ENCODE results near the gene NOTCH1. TPM values are rescaled to one million over a fixed set of nuclear protein-coding genes. Genes with fewer than 3 reads are reported as not detected.

NOTCH1 gene
- total and polyA plus RNA-seq, 2 of the 13 experiments (the other 11 are each of a cell fraction or from before 2014, with no cell fraction given), result 0.09 to 0.35 TPM

DNA sequence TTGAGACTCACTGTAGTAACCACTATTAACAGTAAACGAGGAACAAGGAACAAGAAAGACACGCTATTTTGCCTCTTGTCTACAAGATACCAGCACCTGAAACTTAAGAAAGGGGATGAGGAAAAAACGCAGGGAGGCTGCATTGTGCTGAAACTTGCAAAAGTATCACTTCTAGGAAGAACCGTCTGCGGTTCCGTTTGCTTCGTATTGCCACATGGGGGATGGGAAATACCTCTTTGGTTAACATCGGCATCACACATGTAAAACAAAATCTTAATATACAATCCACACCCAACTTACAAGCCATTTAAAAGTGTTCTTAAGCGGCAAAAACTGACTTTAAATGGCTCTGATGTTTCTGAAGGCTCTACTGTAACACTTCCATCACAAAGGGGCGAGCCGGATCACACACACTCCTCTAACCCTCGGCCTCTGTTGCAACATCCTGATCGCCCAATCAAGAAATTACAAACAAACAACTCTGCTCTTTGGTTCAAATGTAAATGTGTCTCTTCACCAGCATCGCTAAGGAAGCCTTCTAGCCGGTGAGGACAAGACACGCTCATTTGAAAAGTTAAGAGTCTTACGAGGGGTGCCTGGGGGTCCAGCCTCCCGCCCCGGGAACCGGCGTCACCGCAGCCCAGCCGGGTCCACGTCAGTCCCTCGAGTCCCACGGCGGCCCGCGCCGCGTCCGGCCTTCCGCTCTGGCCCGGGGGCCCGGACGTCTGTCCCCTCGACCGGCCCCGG lies 63.6 kb downstream of the NOTCH1 start (continued):
- TF ChIP-seq, protein P1, sequence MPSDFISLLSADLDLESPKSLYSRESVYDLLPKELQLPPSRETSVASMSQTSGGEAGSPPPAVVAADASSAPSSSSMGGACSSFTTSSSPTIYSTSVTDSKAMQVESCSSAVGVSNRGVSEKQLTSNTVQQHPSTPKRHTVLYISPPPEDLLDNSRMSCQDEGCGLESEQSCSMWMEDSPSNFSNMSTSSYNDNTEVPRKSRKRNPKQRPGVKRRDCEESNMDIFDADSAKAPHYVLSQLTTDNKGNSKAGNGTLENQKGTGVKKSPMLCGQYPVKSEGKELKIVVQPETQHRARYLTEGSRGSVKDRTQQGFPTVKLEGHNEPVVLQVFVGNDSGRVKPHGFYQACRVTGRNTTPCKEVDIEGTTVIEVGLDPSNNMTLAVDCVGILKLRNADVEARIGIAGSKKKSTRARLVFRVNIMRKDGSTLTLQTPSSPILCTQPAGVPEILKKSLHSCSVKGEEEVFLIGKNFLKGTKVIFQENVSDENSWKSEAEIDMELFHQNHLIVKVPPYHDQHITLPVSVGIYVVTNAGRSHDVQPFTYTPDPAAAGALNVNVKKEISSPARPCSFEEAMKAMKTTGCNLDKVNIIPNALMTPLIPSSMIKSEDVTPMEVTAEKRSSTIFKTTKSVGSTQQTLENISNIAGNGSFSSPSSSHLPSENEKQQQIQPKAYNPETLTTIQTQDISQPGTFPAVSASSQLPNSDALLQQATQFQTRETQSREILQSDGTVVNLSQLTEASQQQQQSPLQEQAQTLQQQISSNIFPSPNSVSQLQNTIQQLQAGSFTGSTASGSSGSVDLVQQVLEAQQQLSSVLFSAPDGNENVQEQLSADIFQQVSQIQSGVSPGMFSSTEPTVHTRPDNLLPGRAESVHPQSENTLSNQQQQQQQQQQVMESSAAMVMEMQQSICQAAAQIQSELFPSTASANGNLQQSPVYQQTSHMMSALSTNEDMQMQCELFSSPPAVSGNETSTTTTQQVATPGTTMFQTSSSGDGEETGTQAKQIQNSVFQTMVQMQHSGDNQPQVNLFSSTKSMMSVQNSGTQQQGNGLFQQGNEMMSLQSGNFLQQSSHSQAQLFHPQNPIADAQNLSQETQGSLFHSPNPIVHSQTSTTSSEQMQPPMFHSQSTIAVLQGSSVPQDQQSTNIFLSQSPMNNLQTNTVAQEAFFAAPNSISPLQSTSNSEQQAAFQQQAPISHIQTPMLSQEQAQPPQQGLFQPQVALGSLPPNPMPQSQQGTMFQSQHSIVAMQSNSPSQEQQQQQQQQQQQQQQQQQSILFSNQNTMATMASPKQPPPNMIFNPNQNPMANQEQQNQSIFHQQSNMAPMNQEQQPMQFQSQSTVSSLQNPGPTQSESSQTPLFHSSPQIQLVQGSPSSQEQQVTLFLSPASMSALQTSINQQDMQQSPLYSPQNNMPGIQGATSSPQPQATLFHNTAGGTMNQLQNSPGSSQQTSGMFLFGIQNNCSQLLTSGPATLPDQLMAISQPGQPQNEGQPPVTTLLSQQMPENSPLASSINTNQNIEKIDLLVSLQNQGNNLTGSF (CRISPR knock-in tag; IDR thresholded peaks at IDR 0.05), result no peak
- TF ChIP-seq, protein P2, sequence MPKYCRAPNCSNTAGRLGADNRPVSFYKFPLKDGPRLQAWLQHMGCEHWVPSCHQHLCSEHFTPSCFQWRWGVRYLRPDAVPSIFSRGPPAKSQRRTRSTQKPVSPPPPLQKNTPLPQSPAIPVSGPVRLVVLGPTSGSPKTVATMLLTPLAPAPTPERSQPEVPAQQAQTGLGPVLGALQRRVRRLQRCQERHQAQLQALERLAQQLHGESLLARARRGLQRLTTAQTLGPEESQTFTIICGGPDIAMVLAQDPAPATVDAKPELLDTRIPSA (CRISPR knock-in tag; IDR thresholded peaks at IDR 0.05; ENCODE audit: borderline replicate concordance), result no peak

DNA sequence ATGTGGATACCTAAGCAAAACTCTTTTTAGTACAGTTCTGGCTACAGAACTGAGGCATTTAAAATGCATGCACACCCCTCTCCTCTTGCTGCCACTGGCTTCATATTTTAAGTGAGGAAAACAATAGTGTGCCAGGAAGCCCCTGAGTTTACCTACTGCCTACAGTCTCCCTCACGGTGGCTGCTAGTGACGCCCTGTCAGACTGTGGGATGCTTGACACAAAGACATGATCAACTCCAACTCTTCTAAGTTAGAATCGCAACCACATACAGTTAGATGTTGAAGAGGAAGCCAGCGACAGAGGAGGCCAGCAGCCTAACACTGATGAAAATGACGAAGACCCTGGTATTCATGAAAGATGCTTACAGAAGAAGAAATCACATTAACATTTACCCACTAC lies 64.3 kb downstream of the NOTCH1 start:
- Histone ChIP-seq H4K20me1 (ENCODE audit: insufficient read depth, low read length) (peaks cover 47% of the 10 kb centered on the region), H3K79me2 (ENCODE audit: insufficient read depth, low read length) (peaks cover 44% of the 10 kb centered on the region), H3K36me3 (replicated peaks in 1 of 2; ENCODE audit: control insufficient read depth in 1 of 2, insufficient read depth in 2 of 2, low read length in 2 of 2) (peaks cover 12 to 31% of the 10 kb centered on the region in 2 experiments; a peak in 4 of 5 replicates), H3K27ac (ENCODE audit: extremely low read length, insufficient read depth, low read length) (peak overlapping the region; percentile 92), H3K9ac (ENCODE audit: insufficient read depth, low read depth, low read length) (peak overlapping the region; percentile 99), H3K9me3 (ENCODE audit: low read length) (no peaks in the 10 kb centered on the region), H2AFZ (ENCODE audit: low read length) (no peak overlapping the region), H3K27me3 (ENCODE audit: control insufficient read depth in 1 of 2, insufficient read depth in 2 of 2, low read length in 2 of 2) (peaks cover 1 to 6% of the 10 kb centered on the region in 2 experiments; a peak in 2 of 5 replicates), H3K4me1 (ENCODE audit: insufficient read depth, low read length) (peaks cover 42% of the 10 kb centered on the region), H3K4me2 (ENCODE audit: low read depth, low read length) (peak overlapping the region; percentile 94), H3K4me3 (replicated peaks in 1 of 3; ENCODE audit: insufficient read depth in 1 of 3, low read depth in 2 of 3, low read length in 3 of 3) (peak overlapping the region; percentile 74 to 98 (median 87))
- DNase-seq (ENCODE audit: low spot score) (no peak), ATAC-seq (no peak), FAIRE-seq (peak; percentile 8)
- POLR2A ChIA-PET, result no interaction called here
- CTCF ChIA-PET (ENCODE audit: low intra/inter-chr PET ratio, low total read pairs), result no interaction called here
- WGBS (ENCODE audit: low lambda C conversion rate), result 23% methylated on average over 5 of the region's 5 CpGs
- in situ Hi-C loops (cut with HindIII; ENCODE audit: extremely low pct_ligation_motif_present, low pct_unique_long_range_greater_than_20kb) (no loop called here), intact Hi-C loops (cut with micrococcal nuclease; ENCODE audit: unreplicated experiment) (no loop called here)
- TF ChIP-seq ZNF432 (CRISPR knock-in tag; IDR thresholded peaks at IDR 0.05; ENCODE audit: borderline replicate concordance), result no peak
- 0 out of 4 replicates have a peak, but pooled peaks of 1 of the 2 experiments have one; percentile 20 for TF ChIP-seq POLR2A (IDR thresholded peaks at IDR 0.05; ENCODE audit: insufficient read depth in 1 of 2, low read depth in 2 of 2, low read length in 2 of 2)
- TF ChIP-seq TEAD3 (CRISPR knock-in tag; optimal IDR thresholded peaks at IDR 0.05; ENCODE audit: borderline replicate concordance), result peak; percentile 13
- no TSS peak for BruUV-seq (replicated peaks)
